Superior temporal gyrus (tissue), 1 donor: ENCODE measurements around the gene EXTL2.
"Not testable (repeated sequence)": the region's sequence is repeated elsewhere in the genome, so short reads cannot be mapped to it uniquely, and the experiment has no call there.

ENCODE experiments used
- DNase-seq: peaks from one replicate; pipeline ENCODE4 v3.0.0-alpha.2; 2016; ENCODE audit errors: extremely low spot score

Gene EXTL2

GRCh38 chr1:100902365-100902764 is 7.7 kb upstream of the EXTL2 start:
- DNase-seq = no peak

DNA sequence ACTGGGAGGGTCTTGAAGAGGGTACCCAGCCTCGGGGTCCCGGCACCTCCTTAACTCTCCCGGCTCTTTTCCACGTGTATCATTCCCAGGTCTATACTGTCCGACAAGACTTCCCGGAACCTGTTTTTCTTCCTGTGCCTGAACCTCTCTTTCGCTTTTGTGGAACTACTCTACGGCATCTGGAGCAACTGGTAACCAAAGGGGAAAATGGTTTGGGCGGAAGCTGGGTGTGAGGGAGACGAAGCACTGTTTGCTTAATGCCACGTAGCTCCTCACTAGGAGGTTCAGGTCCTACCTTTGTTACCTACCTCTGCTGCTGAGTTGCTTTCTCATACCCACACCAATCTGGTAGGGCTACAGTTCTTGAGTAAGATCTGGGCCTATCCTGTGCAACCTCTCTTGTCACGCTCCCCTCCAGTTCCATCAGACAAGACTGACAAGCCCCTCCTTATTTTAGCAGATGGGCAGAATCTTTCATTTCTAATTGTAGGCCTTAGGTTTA is 1.9 kb upstream of the EXTL2 start:
- DNase-seq = no peak

- peak; percentile 87 for DNase-seq
Observed at GRCh38 chr1:100895540-100896480, 1.2 kb upstream of the EXTL2 start, which contains the start of gene SLC30A7. TSS of gene SLC30A7 (plus strand) at chr1:100896090. CDS start at chr1:100896263, 173 bp downstream.

DNA sequence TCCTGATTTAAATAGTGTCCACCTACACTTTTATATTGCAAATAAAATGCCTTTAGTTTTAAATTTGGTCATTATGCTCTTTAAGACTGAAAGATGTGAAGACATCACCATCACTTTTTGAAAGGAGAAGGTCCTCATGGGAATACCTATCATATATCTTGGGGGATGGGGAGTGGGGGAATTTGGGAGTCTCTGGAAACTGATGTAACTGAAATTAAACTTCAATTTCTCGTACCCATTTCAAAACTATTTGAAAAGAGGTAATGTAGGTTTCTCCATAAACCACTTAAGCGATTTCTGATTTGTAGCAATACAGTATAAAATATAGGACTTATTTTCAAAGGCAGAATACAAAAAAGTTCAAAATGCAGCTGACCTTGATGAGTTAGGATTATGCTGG is 924 bp downstream of the EXTL2 start:
- no peak for DNase-seq

DNA sequence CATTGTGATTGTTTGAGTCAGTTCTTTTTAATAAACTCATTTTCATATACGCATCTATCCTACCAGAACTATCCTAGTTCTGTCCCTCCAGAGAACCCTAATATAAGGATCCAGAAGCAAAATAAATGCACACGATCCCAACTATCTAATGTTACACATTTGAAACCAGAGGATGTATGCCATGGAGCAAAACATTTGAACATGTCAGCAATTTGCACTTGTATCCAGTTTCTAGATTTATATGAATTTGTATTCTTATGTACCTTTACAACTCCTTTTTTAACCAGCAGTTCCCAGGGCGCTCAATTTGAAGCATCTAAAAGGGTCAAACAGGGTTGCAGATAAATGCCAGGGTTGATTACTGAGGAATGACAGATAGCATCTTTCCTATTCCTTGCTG is 2.1 kb downstream of the EXTL2 start:
- DNase-seq = no peak

DNA sequence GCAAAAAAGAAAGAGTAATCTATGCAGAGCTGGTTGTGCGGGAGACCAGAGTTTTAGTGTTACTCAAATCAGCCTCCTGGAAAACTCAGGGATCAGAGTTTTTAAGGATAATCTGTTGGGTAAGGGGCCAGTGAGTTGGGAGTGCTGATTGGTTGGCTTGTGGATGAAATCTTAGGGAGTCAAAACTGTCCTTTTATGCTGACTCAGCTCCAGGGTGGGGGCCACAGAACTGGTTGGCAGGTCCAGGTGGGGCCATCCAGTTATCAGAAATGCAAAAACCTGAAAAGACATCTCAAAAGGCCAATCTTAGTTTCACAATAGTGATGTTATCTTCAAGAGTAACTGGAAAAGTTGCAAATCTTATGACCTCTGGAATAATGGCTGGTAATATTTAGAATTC is 3.3 kb downstream of the EXTL2 start:
- DNase-seq = no peak

DNA sequence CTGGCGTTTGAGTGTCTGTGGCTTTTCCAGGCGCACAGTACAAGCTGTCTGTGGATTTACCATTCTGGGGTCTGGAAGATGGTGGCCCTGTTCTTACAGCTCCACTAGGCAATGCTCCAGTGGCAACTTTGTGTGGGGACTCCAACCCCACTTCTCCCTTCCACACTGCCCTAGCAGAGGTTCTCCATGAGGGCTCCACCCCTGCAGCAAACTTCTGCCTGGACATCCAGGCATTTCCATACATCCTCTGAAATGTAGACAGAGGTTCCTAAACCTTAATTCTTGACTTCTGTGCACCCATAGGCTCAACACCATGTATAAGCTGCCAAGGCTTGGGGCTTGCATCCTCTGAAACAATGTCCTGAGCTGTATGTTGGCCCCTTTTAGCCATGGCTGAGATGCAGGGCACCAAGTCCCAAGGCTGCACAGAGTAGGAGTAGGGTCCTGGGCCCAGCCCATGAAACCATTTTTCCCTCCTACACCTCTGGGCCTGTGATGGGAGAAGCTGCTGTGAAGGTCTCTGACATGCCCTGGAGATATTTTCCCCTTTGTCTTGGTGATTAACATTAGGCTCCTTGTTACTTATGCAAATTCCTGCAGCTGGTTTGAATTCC is 4.7 kb downstream of the EXTL2 start:
- not testable (repeated sequence) for DNase-seq

DNA sequence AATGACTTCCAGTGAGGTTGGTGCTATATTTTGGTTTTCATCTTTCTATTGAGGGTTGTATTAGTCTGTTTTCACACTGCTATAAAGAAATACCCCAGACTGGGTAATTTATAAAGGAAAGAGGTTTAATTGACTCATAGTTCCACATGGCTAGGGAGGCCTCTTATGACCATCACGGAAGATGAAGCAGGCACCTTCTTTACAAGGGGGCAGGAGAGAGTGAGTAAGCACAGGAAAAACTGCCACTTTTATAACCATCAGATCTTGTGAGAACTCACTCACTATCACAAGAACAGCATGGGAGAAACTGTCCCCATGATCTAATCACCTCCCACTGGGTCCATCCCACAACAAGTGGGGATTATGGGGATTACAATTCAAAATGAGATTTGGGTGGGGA is 5.6 kb downstream of the EXTL2 start:
- not testable (repeated sequence) for DNase-seq

GRCh38 chr1:100883963-100884362 is 10.7 kb downstream of the EXTL2 start:
- peak; percentile 57 for DNase-seq

GRCh38 chr1:100882698-100883097 is 11.9 kb downstream of the EXTL2 start:
- DNase-seq = no peak

DNA sequence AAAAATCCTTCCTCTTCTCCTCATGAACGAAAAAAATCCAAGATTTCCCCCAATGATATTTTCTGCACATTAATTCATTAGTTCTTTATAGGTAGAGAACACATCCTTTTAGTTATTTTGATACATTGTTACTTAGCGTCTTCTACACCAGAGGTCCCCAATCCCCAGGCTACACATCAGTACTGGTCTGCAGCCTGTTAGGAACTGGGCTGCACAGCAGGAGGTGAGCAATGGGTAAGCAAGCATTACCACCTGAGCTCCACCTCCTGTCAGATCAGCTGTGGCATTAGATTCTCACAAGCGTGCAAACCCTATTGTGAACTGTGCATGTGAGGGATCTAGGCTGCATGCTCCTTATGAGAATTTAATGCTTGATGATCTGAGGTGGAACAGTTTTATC is 13.0 kb downstream of the EXTL2 start:
- no peak for DNase-seq

- no peak for DNase-seq
Observed at GRCh38 chr1:100879422-100879821, 15.2 kb downstream of the EXTL2 start.

DNA sequence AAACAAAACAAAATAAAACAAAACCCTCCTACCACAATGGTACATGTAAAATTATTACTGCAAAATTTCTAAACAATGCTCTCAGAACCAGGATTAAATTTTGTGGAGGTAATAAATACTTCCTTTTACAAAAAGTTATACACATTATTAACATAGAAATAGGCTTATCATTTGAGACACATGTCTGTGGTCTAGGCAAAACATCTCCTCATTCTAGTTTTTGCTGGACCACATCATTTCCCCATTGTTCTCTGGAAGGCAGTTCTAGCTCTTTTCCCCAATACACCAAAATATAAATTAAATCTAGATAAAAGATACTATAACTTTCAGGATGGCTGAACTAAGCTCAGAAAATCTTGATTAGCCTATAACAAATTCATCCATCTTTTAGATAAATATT is 18.4 kb downstream of the EXTL2 start:
- no peak for DNase-seq

GRCh38 chr1:100875228-100875627 is 19.4 kb downstream of the EXTL2 start:
- no peak for DNase-seq

GRCh38 chr1:100874433-100874832 is 20.2 kb downstream of the EXTL2 start:
- no peak for DNase-seq

- DNase-seq = no peak
Observed at GRCh38 chr1:100869996-100870395, 24.6 kb downstream of the EXTL2 start.

DNA sequence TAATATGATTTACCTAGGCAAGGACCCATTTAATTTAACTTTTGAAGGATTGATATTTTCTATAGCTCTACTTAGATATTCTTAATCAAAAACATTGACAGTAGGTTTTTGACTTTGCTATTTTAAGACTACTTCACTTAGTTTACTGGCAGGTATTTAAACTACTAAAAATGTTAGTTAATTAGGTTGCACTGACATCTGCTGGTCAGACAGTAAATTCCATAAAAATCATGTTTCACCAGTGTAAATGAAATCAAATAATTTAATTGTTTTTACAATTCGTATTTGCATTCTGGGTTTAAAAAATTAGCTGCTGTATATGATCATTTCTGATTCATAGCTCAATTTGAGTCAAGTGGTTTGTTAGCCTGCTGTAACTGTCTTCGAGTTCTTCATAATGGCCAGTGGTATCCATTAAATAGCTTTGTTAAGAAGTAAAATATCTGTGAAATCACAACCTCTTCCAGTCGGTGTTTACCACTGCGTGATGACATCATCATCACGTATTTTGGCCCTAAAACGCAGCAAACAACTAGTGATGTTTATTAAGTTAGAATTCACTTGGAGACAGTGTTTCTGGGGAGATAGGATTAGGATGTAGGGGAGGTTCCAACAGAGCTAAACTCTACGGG is 26.2 kb downstream of the EXTL2 start:
- peak; percentile 81 for DNase-seq

DNA sequence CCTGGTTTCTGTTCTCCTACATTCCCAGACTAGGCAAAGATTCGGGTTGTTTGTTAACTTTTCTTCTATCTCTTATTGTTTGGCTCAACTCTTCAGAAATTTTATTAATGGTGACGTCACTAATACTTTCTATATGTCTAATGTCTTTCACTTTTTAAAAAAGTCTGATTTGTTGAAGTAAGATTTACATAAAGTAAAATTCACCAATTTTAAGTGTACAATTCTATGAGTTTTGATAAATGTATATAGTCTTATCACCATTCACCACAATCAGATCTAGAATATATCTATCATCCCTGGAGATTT is 27.8 kb downstream of the EXTL2 start:
- DNase-seq = no peak

- peak; percentile 57 for DNase-seq
Observed at GRCh38 chr1:100866041-100866900, 28.4 kb downstream of the EXTL2 start.

GRCh38 chr1:100862591-100862990 is 32.1 kb downstream of the EXTL2 start:
- no peak for DNase-seq

DNA sequence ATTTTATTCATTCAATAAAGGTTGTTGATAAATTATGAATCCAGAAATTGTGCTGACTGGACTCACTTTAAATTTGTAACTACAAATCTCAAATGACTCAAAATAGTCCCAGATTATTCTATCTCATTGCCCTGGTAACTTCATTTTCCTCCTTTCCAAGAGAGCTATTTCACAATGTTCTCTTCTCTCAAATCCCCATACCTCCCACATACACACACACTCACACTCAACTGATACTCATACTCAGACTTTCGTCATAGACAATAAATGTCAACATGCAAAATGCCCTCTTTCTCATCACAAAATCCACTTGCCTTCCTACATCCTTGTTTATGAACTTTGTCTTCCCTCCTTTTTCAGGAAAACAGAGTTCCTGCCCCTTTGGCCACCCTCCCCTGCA is 33.3 kb downstream of the EXTL2 start:
- peak; percentile 30 for DNase-seq
